Neural progenitor cell (in vitro differentiated cells): Measurements from ENCODE around the gene MR1. TPM values are rescaled to one million over a fixed set of nuclear protein-coding genes. Genes with fewer than 3 reads are reported as not detected.

Experiments
- DNase-seq: peaks from one replicate; pipeline ENCODE4 v3.0.0-alpha.2; 2016; ENCODE audit warnings: low spot score
- H2AFZ ChIP-seq: fragments of 200-600 bp; sonication (generic); replicated peaks from 2 replicates; pipeline ENCODE4 v1.6.1; 2016; ENCODE audit warnings: antibody characterized with exemption
- H3F3A ChIP-seq: fragments of 200-600 bp; sonication (generic); 2 replicates; pipeline ENCODE4 v1.6.1; 2016; ENCODE audit warnings: antibody characterized with exemption, low read depth
- H3K27ac ChIP-seq: fragments of 200-600 bp; sonication (generic); 2 replicates; pipeline ENCODE4 v1.5.1; 2016; ENCODE audit warnings: mild to moderate bottlenecking
- H3K27me3 ChIP-seq: fragments of 200-600 bp; sonication (generic); 2 replicates; pipeline ENCODE4 v1.6.1; 2016; ENCODE audit warnings: mild to moderate bottlenecking, moderate library complexity
- H3K36me3 ChIP-seq: fragments of 200-600 bp; sonication (generic); 2 replicates; pipeline ENCODE4 v1.5.1; 2016
- H3K4me1 ChIP-seq: fragments of 200-600 bp; sonication (generic); 2 replicates; pipeline ENCODE4 v1.6.1; 2016; ENCODE audit warnings: mixed run types
- H3K4me2 ChIP-seq: fragments of 200-600 bp; sonication (generic); 2 replicates; pipeline ENCODE4 v1.6.1; 2016
- H3K4me3 ChIP-seq: fragments of 200-600 bp; sonication (generic); 2 replicates; pipeline ENCODE4 v1.5.1; 2016
- H3K79me2 ChIP-seq: fragments of 200-600 bp; sonication (generic); 2 replicates; pipeline ENCODE4 v1.6.1; 2016; ENCODE audit warnings: low read depth
- H3K9ac ChIP-seq: fragments of 200-600 bp; sonication (generic); 2 replicates; pipeline ENCODE4 v1.6.1; 2016
- H3K9me3 ChIP-seq: fragments of 200-600 bp; sonication (generic); 2 replicates; pipeline ENCODE4 v1.5.1; 2016; ENCODE audit warnings: low read depth
- H4K20me1 ChIP-seq: fragments of 200-600 bp; sonication (generic); 2 replicates; pipeline ENCODE4 v1.6.1; 2016; ENCODE audit warnings: low read depth
- H3K27ac Mint-ChIP-seq: 3 replicates; pipeline ENCODE4 v1.8.0; 2021; ENCODE audit warnings: mixed read lengths
- H3K27me3 Mint-ChIP-seq: 2 replicates; pipeline ENCODE4 v1.8.0; 2022; ENCODE audit warnings: low read depth, mild to moderate bottlenecking, inconsistent platforms, moderate library complexity, mixed read lengths; ENCODE audit not compliant: insufficient read depth
- H3K36me3 Mint-ChIP-seq: 3 replicates; pipeline ENCODE4 v1.8.0; 2021; ENCODE audit warnings: mixed read lengths
- H3K4me1 Mint-ChIP-seq: 3 replicates; pipeline ENCODE4 v1.8.0; 2021; ENCODE audit warnings: mixed read lengths
- H3K4me3 Mint-ChIP-seq: 3 replicates; pipeline ENCODE4 v1.8.0; 2021; ENCODE audit warnings: mild to moderate bottlenecking, moderate library complexity, mixed read lengths
- H3K9me3 Mint-ChIP-seq: 3 replicates; pipeline ENCODE4 v1.8.0; 2020; ENCODE audit warnings: mixed read lengths
- EZH2 ChIP-seq: fragments of 200-600 bp; sonication (generic); IDR thresholded peaks from 2 replicates; pipeline ENCODE4 v1.6.1; 2017; ENCODE audit warnings: antibody characterized with exemption, mild to moderate bottlenecking, moderate library complexity
- EZH2phosphoT487 ChIP-seq: fragments of 200-600 bp; sonication (generic); IDR thresholded peaks from 2 replicates; pipeline ENCODE4 v1.6.1; 2017; ENCODE audit warnings: antibody characterized with exemption
- total RNA-seq: library from RNA; depleted of rRNA; stranded (reverse); fragments of >200 nt; gene quantifications from 2 replicates; pipeline ENCODE4 v1.2.3, GENCODE V29; 2015; ENCODE audit warnings: low replicate concordance
- TF ChIP-seq, protein P1 (sequence below): fragments of 200-600 bp; sonication (generic); IDR thresholded peaks from 2 replicates; pipeline ENCODE4 v1.5.1; 2017; ENCODE audit warnings: antibody characterized with exemption, mild to moderate bottlenecking

The MR1 gene
- total RNA-seq, 1 donor from 2014 or later: not detected

DNA sequence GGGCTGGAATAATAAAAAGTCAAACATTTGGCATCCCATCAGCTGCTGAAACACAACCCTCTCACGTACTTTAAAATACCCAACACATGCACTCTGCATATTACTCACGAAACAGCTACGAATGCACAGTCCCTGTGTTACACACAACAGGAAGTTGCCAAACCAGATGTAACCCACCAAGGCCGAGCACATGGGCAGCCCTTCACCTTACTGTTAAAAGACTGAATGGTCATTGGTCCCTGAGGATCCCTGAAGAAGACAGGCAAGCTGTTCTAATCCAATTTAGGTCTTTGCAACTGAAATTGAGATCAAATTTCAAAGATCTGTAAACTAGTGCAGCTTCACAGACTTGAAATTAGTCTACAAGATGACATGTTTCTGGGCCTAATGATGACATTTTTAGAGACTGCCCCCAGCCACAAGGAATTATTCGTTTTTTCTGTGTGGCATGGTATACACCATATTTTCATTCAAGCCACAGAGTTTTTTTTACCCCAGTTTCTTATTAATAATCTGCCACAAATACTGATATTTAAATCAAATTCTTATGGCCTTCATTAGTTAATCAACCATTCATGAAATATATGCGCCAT lies 29.1 kb downstream of the MR1 start:
- Histone ChIP-seq H3F3A (peaks cover 15% of the 10 kb centered on the region), H2AFZ (peak overlapping the region; percentile 39), H3K36me3 (no peaks in the 10 kb centered on the region), H3K4me3 (no peak overlapping the region), H3K27ac (no peak overlapping the region), H3K79me2 (no peaks in the 10 kb centered on the region), H3K4me1 (peaks cover 13% of the 10 kb centered on the region), H3K9me3 (no peaks in the 10 kb centered on the region), H4K20me1 (no peaks in the 10 kb centered on the region), H3K27me3 (no peaks in the 10 kb centered on the region), H3K4me2 (no peak overlapping the region), H3K9ac (no peak overlapping the region)
- H3K4me1 Mint-ChIP-seq: peaks cover 19% of the 10 kb centered on the region
- no peak overlapping the region for H3K27ac Mint-ChIP-seq
- H3K27me3 Mint-ChIP-seq: peaks cover 10% of the 10 kb centered on the region
- peaks cover 8% of the 10 kb centered on the region for H3K9me3 Mint-ChIP-seq
- no peak overlapping the region for H3K4me3 Mint-ChIP-seq
- no peaks in the 10 kb centered on the region for H3K36me3 Mint-ChIP-seq
- TF ChIP-seq, protein P1, sequence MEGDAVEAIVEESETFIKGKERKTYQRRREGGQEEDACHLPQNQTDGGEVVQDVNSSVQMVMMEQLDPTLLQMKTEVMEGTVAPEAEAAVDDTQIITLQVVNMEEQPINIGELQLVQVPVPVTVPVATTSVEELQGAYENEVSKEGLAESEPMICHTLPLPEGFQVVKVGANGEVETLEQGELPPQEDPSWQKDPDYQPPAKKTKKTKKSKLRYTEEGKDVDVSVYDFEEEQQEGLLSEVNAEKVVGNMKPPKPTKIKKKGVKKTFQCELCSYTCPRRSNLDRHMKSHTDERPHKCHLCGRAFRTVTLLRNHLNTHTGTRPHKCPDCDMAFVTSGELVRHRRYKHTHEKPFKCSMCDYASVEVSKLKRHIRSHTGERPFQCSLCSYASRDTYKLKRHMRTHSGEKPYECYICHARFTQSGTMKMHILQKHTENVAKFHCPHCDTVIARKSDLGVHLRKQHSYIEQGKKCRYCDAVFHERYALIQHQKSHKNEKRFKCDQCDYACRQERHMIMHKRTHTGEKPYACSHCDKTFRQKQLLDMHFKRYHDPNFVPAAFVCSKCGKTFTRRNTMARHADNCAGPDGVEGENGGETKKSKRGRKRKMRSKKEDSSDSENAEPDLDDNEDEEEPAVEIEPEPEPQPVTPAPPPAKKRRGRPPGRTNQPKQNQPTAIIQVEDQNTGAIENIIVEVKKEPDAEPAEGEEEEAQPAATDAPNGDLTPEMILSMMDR: no peak
- TF ChIP-seq EZH2phosphoT487 (no peak), EZH2 (no peak)
- DNase-seq: no peak

DNA sequence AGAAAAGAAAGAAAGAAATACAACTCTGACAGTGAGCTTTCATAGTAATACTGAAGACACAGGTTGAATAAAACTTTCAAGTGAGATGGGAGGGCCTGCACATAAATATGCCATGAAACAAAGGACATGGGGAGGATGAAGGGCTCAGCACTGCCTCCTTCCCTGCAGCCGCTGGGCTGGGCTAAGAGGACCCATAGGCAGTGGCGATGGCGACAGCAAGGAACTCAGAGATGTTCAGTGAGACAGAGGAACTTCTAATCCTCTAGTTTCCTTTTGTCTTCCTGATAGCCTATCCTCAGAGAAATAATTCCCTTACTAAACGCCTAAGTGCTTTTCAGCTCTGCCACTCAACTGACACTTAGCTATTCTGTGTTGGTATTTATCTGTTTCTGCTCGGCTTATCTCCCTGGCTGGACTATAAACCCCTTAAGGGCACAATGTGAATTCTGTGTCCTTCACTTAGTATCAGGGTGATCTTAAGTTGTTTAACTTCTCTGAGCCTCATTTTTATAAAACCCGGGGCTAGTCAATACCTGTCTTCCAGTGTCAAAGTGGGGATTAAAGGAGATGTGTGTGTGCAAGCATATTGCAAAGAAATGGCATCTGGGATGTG lies 30.3 kb downstream of the MR1 start:
- H3K27ac Mint-ChIP-seq: peak overlapping the region; percentile 74
- Histone ChIP-seq H3K4me1 (peaks cover 13% of the 10 kb centered on the region), H3K4me2 (no peak overlapping the region), H3K79me2 (no peaks in the 10 kb centered on the region), H3K27me3 (no peaks in the 10 kb centered on the region), H3K36me3 (no peaks in the 10 kb centered on the region), H3K9ac (no peak overlapping the region), H2AFZ (no peak overlapping the region), H3K27ac (no peak overlapping the region), H4K20me1 (no peaks in the 10 kb centered on the region), H3F3A (peaks cover 15% of the 10 kb centered on the region), H3K4me3 (no peak overlapping the region), H3K9me3 (no peaks in the 10 kb centered on the region)
- TF ChIP-seq EZH2phosphoT487 (no peak), EZH2 (no peak)
- TF ChIP-seq, protein P1: no peak
- H3K9me3 Mint-ChIP-seq: peaks cover 8% of the 10 kb centered on the region
- DNase-seq: peak; percentile 80
- no peaks in the 10 kb centered on the region for H3K36me3 Mint-ChIP-seq
- H3K4me3 Mint-ChIP-seq: no peak overlapping the region
- peaks cover 19% of the 10 kb centered on the region for H3K4me1 Mint-ChIP-seq
- peaks cover 11% of the 10 kb centered on the region for H3K27me3 Mint-ChIP-seq

DNA sequence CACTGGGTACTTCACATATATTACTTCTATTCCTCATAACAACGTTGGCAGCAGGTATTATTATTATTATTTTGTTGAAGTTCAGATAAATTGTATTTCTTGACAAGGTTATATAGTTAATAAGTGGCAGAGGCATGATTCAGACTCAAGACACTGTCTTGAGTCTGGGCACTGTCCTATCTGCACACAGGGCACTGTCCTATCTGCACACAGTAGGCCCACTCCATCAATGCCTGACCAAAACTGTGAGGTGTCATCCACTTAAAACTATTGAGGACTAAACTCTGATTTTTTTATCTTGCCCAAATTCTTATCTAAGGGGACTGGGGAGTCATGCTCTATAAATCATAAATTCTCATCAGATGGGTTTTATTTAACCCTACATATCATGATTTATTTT lies 30.9 kb downstream of the MR1 start:
- TF ChIP-seq, protein P1: no peak
- no peak for TF ChIP-seq EZH2
- TF ChIP-seq EZH2phosphoT487: no peak
- Histone ChIP-seq H3K79me2 (no peaks in the 10 kb centered on the region), H3F3A (peaks cover 15% of the 10 kb centered on the region), H3K36me3 (no peaks in the 10 kb centered on the region), H3K4me2 (no peak overlapping the region), H3K4me3 (no peak overlapping the region), H2AFZ (no peak overlapping the region), H4K20me1 (no peaks in the 10 kb centered on the region), H3K4me1 (peaks cover 13% of the 10 kb centered on the region), H3K27me3 (no peaks in the 10 kb centered on the region), H3K9ac (no peak overlapping the region), H3K27ac (no peak overlapping the region), H3K9me3 (no peaks in the 10 kb centered on the region)
- DNase-seq: no peak
- H3K27ac Mint-ChIP-seq: no peak overlapping the region
- peaks cover 14% of the 10 kb centered on the region for H3K27me3 Mint-ChIP-seq
- H3K9me3 Mint-ChIP-seq: peaks cover 5% of the 10 kb centered on the region
- no peak overlapping the region for H3K4me3 Mint-ChIP-seq
- H3K4me1 Mint-ChIP-seq: peaks cover 19% of the 10 kb centered on the region
- no peaks in the 10 kb centered on the region for H3K36me3 Mint-ChIP-seq
